Fibroblast of the aortic adventitia (primary cell): Measurements from ENCODE around the gene FGA. TPM values are rescaled to one million over a fixed set of nuclear protein-coding genes. Genes with fewer than 3 reads are reported as not detected.
"Not testable (repeated sequence)": the region's sequence is repeated elsewhere in the genome, so short reads cannot be mapped to it uniquely, and the experiment has no call there.

Experiments
- DNase-seq: peaks from one replicate; pipeline ENCODE4 v3.0.0-alpha.2; 2010; ENCODE audit warnings: low read depth
- H3K4me3 ChIP-seq: 2 replicates; pipeline ENCODE4 v1.5.1; 2011; ENCODE audit warnings: low read depth, mild to moderate bottlenecking, control low read depth, low read length, moderate library complexity
- CTCF ChIP-seq: IDR thresholded peaks from 2 replicates; pipeline ENCODE4 v1.5.1; 2011; ENCODE audit warnings: mild to moderate bottlenecking, low read length, control low read depth, inconsistent platforms; ENCODE audit not compliant: insufficient read depth
- total RNA-seq: library from RNA; depleted of rRNA; stranded (reverse); fragments of >200 nt; gene quantifications from 2 replicates; pipeline ENCODE4 v1.2.3, GENCODE V29; 2012; ENCODE audit warnings: low replicate concordance

Gene FGA
- total RNA-seq, 1 donor, result not detected

- H3K4me3 ChIP-seq, result no peak overlapping the region
- no peak for DNase-seq
- no peak for TF ChIP-seq CTCF
Measured at GRCh38 chr4:154602404-154603020, 12.0 kb upstream of the FGA start.

- TF ChIP-seq CTCF, result no peak
- DNase-seq, result no peak
- no peak overlapping the region for H3K4me3 ChIP-seq
Measured at GRCh38 chr4:154597798-154598774, 7.5 kb upstream of the FGA start.

GRCh38 chr4:154597281-154597680 lies 6.7 kb upstream of the FGA start:
- not testable (repeated sequence) for H3K4me3 ChIP-seq, DNase-seq

- H3K4me3 ChIP-seq, result no peak overlapping the region
- TF ChIP-seq CTCF, result no peak
- no peak for DNase-seq
Measured at GRCh38 chr4:154595807-154596206, 5.3 kb upstream of the FGA start.

- DNase-seq, H3K4me3 ChIP-seq: not testable (repeated sequence)
Measured at GRCh38 chr4:154594343-154594742, 3.8 kb upstream of the FGA start.

GRCh38 chr4:154593868-154594267 lies 3.3 kb upstream of the FGA start:
- no peak for DNase-seq
- H3K4me3 ChIP-seq, result no peak overlapping the region
- no peak for TF ChIP-seq CTCF

- TF ChIP-seq CTCF, result no peak
- no peak overlapping the region for H3K4me3 ChIP-seq
- DNase-seq, result no peak
Measured at GRCh38 chr4:154591890-154592289, 1.3 kb upstream of the FGA start.
